ENCODE data around the gene SOAT2. TPM values are rescaled to one million over a fixed set of nuclear protein-coding genes. Genes with fewer than 3 reads are reported as not detected.

SOAT2 gene
- polyA plus RNA-seq, 1 experiment, result 0.34 TPM

- H3K36me3 ChIP-seq (ENCODE audit: control insufficient read depth, insufficient read depth, low read length), result no peaks in the 10 kb centered on the region
- no peak overlapping the region for H3K4me3 ChIP-seq (ENCODE audit: low read depth, low read length)
- TF ChIP-seq CTCF (IDR thresholded peaks at IDR 0.05; ENCODE audit: insufficient read depth, low read depth, low read length), result no peak
- POLR2A ChIA-PET, result no interaction called here
- H3K27me3 ChIP-seq (ENCODE audit: control insufficient read depth, insufficient read depth, low read length), result no peaks in the 10 kb centered on the region
- DNase-seq (ENCODE audit: low read depth), result no peak
- CTCF ChIA-PET, result interaction anchor here (1.1 to 2.4 kb wide), 2 partner anchors 14 to 25 kb away, joined by 3 to 8 read pairs; no protein-coding TSS in a partner anchor
These were observed 42.3 kb downstream of the SOAT2 start for GRCh38 chr12:53145383-53146260.

GRCh38 chr12:53147181-53147580 lies 43.9 kb downstream of the SOAT2 start:
- no peak overlapping the region for H3K4me3 ChIP-seq (ENCODE audit: low read depth, low read length)
- POLR2A ChIA-PET, result no interaction called here
- DNase-seq (ENCODE audit: low read depth), result no peak
- no peaks in the 10 kb centered on the region for H3K27me3 ChIP-seq (ENCODE audit: control insufficient read depth, insufficient read depth, low read length)
- no peaks in the 10 kb centered on the region for H3K36me3 ChIP-seq (ENCODE audit: control insufficient read depth, insufficient read depth, low read length)
- TF ChIP-seq CTCF (IDR thresholded peaks at IDR 0.05; ENCODE audit: insufficient read depth, low read depth, low read length), result no peak
- CTCF ChIA-PET, result interaction anchor here (0.6 to 0.7 kb wide), 2 partner anchors 51 to 204 kb away, joined by 3 to 4 read pairs; no protein-coding TSS in a partner anchor

- TF ChIP-seq CTCF (IDR thresholded peaks at IDR 0.05; ENCODE audit: insufficient read depth, low read depth, low read length), result no peak
These were observed 44.4 kb downstream of the SOAT2 start for GRCh38 chr12:53147653-53148052.

GRCh38 chr12:53151039-53151438 lies 47.8 kb downstream of the SOAT2 start:
- Histone ChIP-seq H3K4me3 (ENCODE audit: low read depth, low read length) (no peak overlapping the region), H3K27me3 (ENCODE audit: control insufficient read depth, insufficient read depth, low read length) (no peaks in the 10 kb centered on the region), H3K36me3 (ENCODE audit: control insufficient read depth, insufficient read depth, low read length) (no peaks in the 10 kb centered on the region)
- POLR2A ChIA-PET, result no interaction called here
- no peak for DNase-seq (ENCODE audit: low read depth)
- TF ChIP-seq CTCF (IDR thresholded peaks at IDR 0.05; ENCODE audit: insufficient read depth, low read depth, low read length), result no peak
- CTCF ChIA-PET, result interaction anchor here (1.5 kb wide), 1 partner anchor 8 kb away, joined by 8 read pairs; no protein-coding TSS in a partner anchor

More at GRCh38 chr12:53147653-53148052, 44.4 kb downstream of the SOAT2 start:
- Histone ChIP-seq H3K27me3 (ENCODE audit: control insufficient read depth, insufficient read depth, low read length) (no peaks in the 10 kb centered on the region), H3K36me3 (ENCODE audit: control insufficient read depth, insufficient read depth, low read length) (no peaks in the 10 kb centered on the region), H3K4me3 (ENCODE audit: low read depth, low read length) (no peak overlapping the region)
- ChIA-PET POLR2A (no interaction called here), CTCF (no interaction called here)
- no peak for DNase-seq (ENCODE audit: low read depth)

- TF ChIP-seq CTCF (IDR thresholded peaks at IDR 0.05; ENCODE audit: insufficient read depth, low read depth, low read length), result no peak
- POLR2A ChIA-PET, result no interaction called here
- no peak overlapping the region for H3K4me3 ChIP-seq (ENCODE audit: low read depth, low read length)
- no peak for DNase-seq (ENCODE audit: low read depth)
- H3K27me3 ChIP-seq (ENCODE audit: control insufficient read depth, insufficient read depth, low read length), result no peaks in the 10 kb centered on the region
- H3K36me3 ChIP-seq (ENCODE audit: control insufficient read depth, insufficient read depth, low read length), result no peaks in the 10 kb centered on the region
- CTCF ChIA-PET, result no interaction called here
These were observed 49.1 kb downstream of the SOAT2 start for GRCh38 chr12:53152390-53152789.
